ENCODE results near the gene SLC38A8.
A peak's percentile ranks its signal among the peaks of the same experiment; 100 is the strongest.

Gene SLC38A8

DNA sequence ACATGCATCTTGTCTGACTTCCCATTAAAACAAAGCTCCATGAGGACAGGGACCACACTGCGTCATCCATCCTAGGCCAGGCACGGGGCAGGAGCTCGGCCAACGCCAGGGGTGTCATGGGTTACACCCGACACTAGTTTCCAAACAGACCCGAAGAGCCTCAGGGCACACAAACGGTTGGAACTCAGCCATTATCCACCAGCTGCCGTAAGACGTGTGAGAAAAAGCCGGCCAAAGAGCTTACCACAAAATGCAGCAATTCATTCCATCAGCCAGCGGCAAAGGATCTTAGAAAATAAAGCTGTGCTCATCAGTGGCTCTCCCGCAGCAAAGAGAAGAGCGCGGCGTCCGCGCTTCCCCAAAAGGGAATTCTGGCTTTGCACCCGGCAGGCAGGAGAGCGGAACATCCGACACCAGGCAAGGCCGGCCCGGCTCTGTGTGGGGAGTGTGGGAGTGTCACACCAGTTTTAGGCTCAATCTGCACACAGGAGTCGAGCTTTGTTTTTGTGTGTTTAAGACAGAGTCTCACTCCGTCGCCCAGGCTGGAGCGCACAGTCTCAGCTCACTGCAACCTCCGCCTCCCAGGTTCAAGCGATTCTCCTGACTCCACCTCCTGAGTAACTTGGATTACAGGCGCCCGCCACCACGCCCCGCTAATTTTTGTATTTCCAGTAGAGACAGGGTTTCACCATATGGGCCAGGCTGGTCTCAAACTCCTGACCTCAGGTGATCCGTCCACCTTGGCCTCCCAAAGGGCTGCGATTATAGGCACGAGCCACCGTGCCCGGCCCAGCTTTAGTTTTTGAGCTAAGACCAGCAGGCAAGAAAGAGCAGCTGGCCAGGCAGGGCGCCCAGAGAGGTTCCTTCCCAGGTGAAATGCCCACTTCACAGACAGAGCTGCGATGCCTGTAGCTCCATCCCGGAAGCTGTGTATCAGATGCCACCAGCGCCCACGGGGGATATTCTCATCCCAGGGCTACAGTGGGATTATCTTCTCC lies 1.5 kb downstream of the SLC38A8 start:
- TF ChIP-seq, protein P1, sequence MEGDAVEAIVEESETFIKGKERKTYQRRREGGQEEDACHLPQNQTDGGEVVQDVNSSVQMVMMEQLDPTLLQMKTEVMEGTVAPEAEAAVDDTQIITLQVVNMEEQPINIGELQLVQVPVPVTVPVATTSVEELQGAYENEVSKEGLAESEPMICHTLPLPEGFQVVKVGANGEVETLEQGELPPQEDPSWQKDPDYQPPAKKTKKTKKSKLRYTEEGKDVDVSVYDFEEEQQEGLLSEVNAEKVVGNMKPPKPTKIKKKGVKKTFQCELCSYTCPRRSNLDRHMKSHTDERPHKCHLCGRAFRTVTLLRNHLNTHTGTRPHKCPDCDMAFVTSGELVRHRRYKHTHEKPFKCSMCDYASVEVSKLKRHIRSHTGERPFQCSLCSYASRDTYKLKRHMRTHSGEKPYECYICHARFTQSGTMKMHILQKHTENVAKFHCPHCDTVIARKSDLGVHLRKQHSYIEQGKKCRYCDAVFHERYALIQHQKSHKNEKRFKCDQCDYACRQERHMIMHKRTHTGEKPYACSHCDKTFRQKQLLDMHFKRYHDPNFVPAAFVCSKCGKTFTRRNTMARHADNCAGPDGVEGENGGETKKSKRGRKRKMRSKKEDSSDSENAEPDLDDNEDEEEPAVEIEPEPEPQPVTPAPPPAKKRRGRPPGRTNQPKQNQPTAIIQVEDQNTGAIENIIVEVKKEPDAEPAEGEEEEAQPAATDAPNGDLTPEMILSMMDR (IDR thresholded peaks at IDR 0.05; ENCODE audit: insufficient read depth, low read depth, low read length, missing control alignments), result no peak
- no peak overlapping the region for H3K4me3 ChIP-seq (ENCODE audit: low read length)
- peak; percentile 32 for DNase-seq (ENCODE audit: low read depth)

DNA sequence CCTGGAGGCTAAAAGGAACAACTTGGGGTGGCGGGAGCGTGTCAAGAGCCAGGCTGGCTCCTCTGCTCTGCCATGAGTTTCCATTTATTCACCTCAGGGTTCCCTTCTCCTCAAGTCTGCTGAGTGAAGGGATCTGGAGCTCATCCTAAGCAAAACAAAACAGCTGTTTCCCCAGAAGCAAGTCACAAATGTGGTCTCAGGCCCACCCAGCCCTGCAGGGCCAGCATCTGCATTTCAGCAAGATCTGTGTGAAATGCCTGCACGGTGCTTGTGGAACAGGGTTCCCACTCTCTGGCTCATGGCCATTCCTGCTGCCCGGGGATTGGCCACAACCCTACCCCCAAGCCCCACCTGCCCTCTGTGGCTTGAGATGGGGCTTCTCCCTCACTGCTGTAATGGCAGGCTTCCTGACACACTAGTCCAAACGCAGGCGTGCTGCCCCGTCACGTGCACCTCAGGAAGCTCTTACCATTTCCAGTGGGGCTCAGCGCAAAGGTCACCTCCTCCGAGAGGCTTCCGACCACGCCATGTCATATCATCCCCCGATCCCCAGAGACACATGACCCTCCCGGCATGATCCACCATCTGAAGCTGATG lies 2.3 kb downstream of the SLC38A8 start:
- H3K4me3 ChIP-seq (ENCODE audit: low read length), result no peak overlapping the region
- DNase-seq (ENCODE audit: low read depth), result no peak
- TF ChIP-seq, protein P1 (IDR thresholded peaks at IDR 0.05; ENCODE audit: insufficient read depth, low read depth, low read length, missing control alignments), result no peak

GRCh38 chr16:84039696-84040095 lies 2.9 kb downstream of the SLC38A8 start:
- TF ChIP-seq, protein P1 (IDR thresholded peaks at IDR 0.05; ENCODE audit: insufficient read depth, low read depth, low read length, missing control alignments), result no peak
- H3K4me3 ChIP-seq (ENCODE audit: low read length), result no peak overlapping the region
- no peak for DNase-seq (ENCODE audit: low read depth)

DNA sequence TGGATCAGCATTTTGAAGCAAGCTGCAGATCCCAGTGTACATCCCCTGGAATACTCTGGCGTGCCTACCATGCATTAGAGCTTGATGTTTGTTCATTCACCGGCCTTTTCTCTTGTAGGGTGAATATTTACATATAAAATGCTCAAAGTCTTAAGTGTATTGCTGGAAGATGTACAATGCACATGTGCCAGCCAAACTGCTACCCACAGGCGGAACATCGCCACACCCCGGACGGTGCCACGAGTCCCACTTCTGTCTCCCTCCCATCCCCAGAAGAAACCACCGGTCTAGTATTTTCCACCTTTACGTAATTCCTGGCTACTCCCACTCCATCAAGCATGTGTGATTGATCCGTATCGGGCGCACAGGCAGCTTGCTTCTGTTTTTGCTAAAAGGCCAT lies 4.1 kb downstream of the SLC38A8 start:
- DNase-seq (ENCODE audit: low read depth), result no peak
- TF ChIP-seq, protein P1 (IDR thresholded peaks at IDR 0.05; ENCODE audit: insufficient read depth, low read depth, low read length, missing control alignments), result no peak
- H3K4me3 ChIP-seq (ENCODE audit: low read length), result no peak overlapping the region

DNA sequence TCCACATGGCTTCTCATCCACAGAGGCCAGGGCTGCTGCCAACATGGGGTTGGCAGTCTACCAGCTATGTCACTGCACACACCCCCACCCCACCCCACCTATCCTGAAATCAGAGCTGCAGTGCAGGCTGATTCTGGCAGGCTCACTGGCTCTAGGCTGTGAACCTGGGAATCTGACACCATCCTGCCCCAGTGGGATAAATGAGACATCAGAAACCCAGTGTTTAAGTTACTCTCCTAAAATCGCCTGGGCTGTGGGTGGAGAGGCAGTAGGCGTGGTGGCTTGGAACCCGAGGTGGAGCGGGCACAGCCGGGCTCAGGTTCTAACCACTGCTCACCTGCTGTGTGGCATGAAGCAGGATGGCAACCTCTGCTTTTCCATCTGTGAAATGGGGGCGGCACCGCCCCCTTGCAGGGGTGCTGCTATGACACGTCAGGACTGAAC lies 5.6 kb downstream of the SLC38A8 start:
- TF ChIP-seq, protein P1 (IDR thresholded peaks at IDR 0.05; ENCODE audit: insufficient read depth, low read depth, low read length, missing control alignments), result no peak
- no peak for DNase-seq (ENCODE audit: low read depth)
- no peak overlapping the region for H3K4me3 ChIP-seq (ENCODE audit: low read length)

DNA sequence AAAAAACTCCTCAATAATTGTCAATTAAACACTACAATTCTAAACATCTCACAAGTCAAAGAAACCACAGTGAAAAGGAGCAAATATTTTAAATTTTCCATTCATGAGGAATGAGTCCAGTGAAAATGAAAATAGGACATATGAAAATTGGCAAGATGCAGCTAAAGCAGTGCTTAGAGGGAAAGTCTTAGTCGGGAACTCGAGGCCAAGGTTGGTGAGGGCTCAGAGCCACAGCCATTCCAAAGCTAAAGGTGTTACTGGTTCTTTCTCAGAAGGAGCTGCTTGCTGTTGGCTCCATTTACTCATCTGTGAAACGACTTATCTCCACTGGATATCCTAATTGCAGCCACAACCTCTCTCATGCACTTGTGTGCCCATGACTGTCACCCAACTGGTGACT lies 6.5 kb downstream of the SLC38A8 start:
- TF ChIP-seq, protein P1 (IDR thresholded peaks at IDR 0.05; ENCODE audit: insufficient read depth, low read depth, low read length, missing control alignments), result no peak
- DNase-seq (ENCODE audit: low read depth), result no peak
- no peak overlapping the region for H3K4me3 ChIP-seq (ENCODE audit: low read length)
